Measurements from ENCODE around the gene EIPR1. TPM values are rescaled to one million over a fixed set of nuclear protein-coding genes. Genes with fewer than 3 reads are reported as not detected.

The EIPR1 gene
- total RNA-seq, 2 donors from 2014 or later, result 13.5 TPM

GRCh38 chr2:3389193-3389592, 11.6 kb upstream of the EIPR1 start:
- intact Hi-C loops (cut with DNase I), result no loop called here
- Histone ChIP-seq H3K4me1 (no peaks in the 10 kb centered on the region), H3K4me3 (no peak overlapping the region), H3K27ac (no peak overlapping the region), H3K9me3 (no peaks in the 10 kb centered on the region), H3K36me3 (replicated peaks in 1 of 2; ENCODE audit: insufficient read depth in 1 of 2, low read depth in 2 of 2) (peaks cover 11 to 12% of the 10 kb centered on the region in 2 donors), H3K27me3 (no peaks in the 10 kb centered on the region)
- DNase-seq, result no peak
- no peak for ATAC-seq
- WGBS, 2 donors, result 97% methylated on average over 19 to 29 of the region's 29 CpGs
- TF ChIP-seq POLR2A (IDR thresholded peaks at IDR 0.05) (no peak), CTCF (IDR thresholded peaks at IDR 0.05) (no peak)

GRCh38 chr2:3388412-3388738, 10.8 kb upstream of the EIPR1 start:
- Histone ChIP-seq H3K4me3 (no peak overlapping the region), H3K36me3 (replicated peaks in 1 of 2; ENCODE audit: insufficient read depth in 1 of 2, low read depth in 2 of 2) (peaks cover 11 to 12% of the 10 kb centered on the region in 2 donors), H3K4me1 (no peaks in the 10 kb centered on the region), H3K9me3 (no peaks in the 10 kb centered on the region), H3K27me3 (no peaks in the 10 kb centered on the region), H3K27ac (no peak overlapping the region)
- TF ChIP-seq POLR2A (IDR thresholded peaks at IDR 0.05) (no peak), CTCF (IDR thresholded peaks at IDR 0.05) (no peak)
- DNase-seq (no peak), ATAC-seq (no peak)
- WGBS, 2 donors, result 98 to 99% methylated on average over 18 to 28 of the region's 31 CpGs
- intact Hi-C loops (cut with DNase I), result no loop called here

- no peak overlapping the region for H3K4me3 ChIP-seq
- H3K27me3 ChIP-seq, result no peaks in the 10 kb centered on the region
- no peaks in the 10 kb centered on the region for H3K4me1 ChIP-seq
- WGBS, 2 donors, result 93 to 94% methylated on average over 64 to 70 of the region's 89 CpGs
- no peak overlapping the region for H3K27ac ChIP-seq
- ATAC-seq, result no peak
- H3K9me3 ChIP-seq, result no peaks in the 10 kb centered on the region
- no peak for TF ChIP-seq POLR2A (IDR thresholded peaks at IDR 0.05)
- TF ChIP-seq CTCF (IDR thresholded peaks at IDR 0.05), result no peak
- intact Hi-C loops (cut with DNase I), result no loop called here
- DNase-seq, result no peak
- peaks cover 11 to 12% of the 10 kb centered on the region in 2 donors for H3K36me3 ChIP-seq (replicated peaks in 1 of 2; ENCODE audit: insufficient read depth in 1 of 2, low read depth in 2 of 2)
These were observed 10.2 kb upstream of the EIPR1 start for GRCh38 chr2:3387644-3388411.

GRCh38 chr2:3387011-3387410, 9.4 kb upstream of the EIPR1 start:
- ATAC-seq, result no peak
- H3K9me3 ChIP-seq, result no peaks in the 10 kb centered on the region
- TF ChIP-seq POLR2A (IDR thresholded peaks at IDR 0.05) (no peak), CTCF (IDR thresholded peaks at IDR 0.05) (no peak)
- no peaks in the 10 kb centered on the region for H3K27me3 ChIP-seq
- intact Hi-C loops (cut with DNase I), result no loop called here
- H3K4me3 ChIP-seq, result no peak overlapping the region
- H3K36me3 ChIP-seq (replicated peaks in 1 of 2; ENCODE audit: insufficient read depth in 1 of 2, low read depth in 2 of 2), result peaks cover 11 to 14% of the 10 kb centered on the region in 2 donors
- no peaks in the 10 kb centered on the region for H3K4me1 ChIP-seq
- 91 to 94% methylated on average over 5 of the region's 5 CpGs for WGBS, 2 donors
- DNase-seq, result no peak
- no peak overlapping the region for H3K27ac ChIP-seq

GRCh38 chr2:3386448-3386958, 8.9 kb upstream of the EIPR1 start:
- TF ChIP-seq CTCF (IDR thresholded peaks at IDR 0.05) (no peak), POLR2A (IDR thresholded peaks at IDR 0.05) (no peak)
- Histone ChIP-seq H3K9me3 (no peaks in the 10 kb centered on the region), H3K27me3 (no peaks in the 10 kb centered on the region), H3K4me1 (no peaks in the 10 kb centered on the region), H3K36me3 (replicated peaks in 1 of 2; ENCODE audit: insufficient read depth in 1 of 2, low read depth in 2 of 2) (peaks cover 11 to 14% of the 10 kb centered on the region in 2 donors), H3K4me3 (no peak overlapping the region), H3K27ac (no peak overlapping the region)
- intact Hi-C loops (cut with DNase I), result no loop called here
- no peak for ATAC-seq
- WGBS, 2 donors, result 83 to 89% methylated on average over 10 of the region's 10 CpGs
- no peak for DNase-seq
